ENCODE data around the gene CHST4.
"Not testable (repeated sequence)": the region's sequence is repeated elsewhere in the genome, so short reads cannot be mapped to it uniquely, and the experiment has no call there.

The CHST4 gene

GRCh38 chr16:71570144-71570543 lies 43.9 kb downstream of the CHST4 start:
- no peak for DNase-seq

- no peak for DNase-seq
These were observed 46.4 kb downstream of the CHST4 start for GRCh38 chr16:71572497-71573116.

- no peak for DNase-seq
These were observed 47.3 kb downstream of the CHST4 start for GRCh38 chr16:71573387-71574094.

GRCh38 chr16:71574702-71575101 lies 48.5 kb downstream of the CHST4 start:
- DNase-seq: no peak

GRCh38 chr16:71576971-71577370 lies 50.7 kb downstream of the CHST4 start, which contains the start of gene TAT:
Gene TAT, minus strand, starts transcription at chr16:71577092. Its CDS starts 677 bp downstream, at chr16:71576415.
- no peak for DNase-seq

GRCh38 chr16:71582553-71582848 lies 56.3 kb downstream of the CHST4 start:
- DNase-seq: not testable (repeated sequence)

- DNase-seq: no peak
These were observed 58.5 kb downstream of the CHST4 start for GRCh38 chr16:71584543-71585317.

GRCh38 chr16:71585318-71585703 lies 59.1 kb downstream of the CHST4 start:
- no peak for DNase-seq
